T1000 (cell line): ENCODE data around the gene ASCC2.

Experiments
- DNase-seq: peaks from one replicate; lab custom pipeline; 2025; ENCODE audit warnings: mixed read lengths; lab: John Stamatoyannopoulos, UW

The ASCC2 gene

GRCh38 chr22:29753808-29754657 is 84.0 kb downstream of the ASCC2 start:
- no peak for DNase-seq

- DNase-seq = no peak
Observed at GRCh38 chr22:29751669-29752068, 86.4 kb downstream of the ASCC2 start.

GRCh38 chr22:29750559-29751538 is 87.2 kb downstream of the ASCC2 start:
- DNase-seq = no peak

- no peak for DNase-seq
Observed at GRCh38 chr22:29750029-29750428, 88.0 kb downstream of the ASCC2 start.

- DNase-seq = no peak
Observed at GRCh38 chr22:29748248-29748893, 89.7 kb downstream of the ASCC2 start.

GRCh38 chr22:29747832-29748231 is 90.2 kb downstream of the ASCC2 start:
- DNase-seq = no peak

- no peak for DNase-seq
Observed at GRCh38 chr22:29744902-29745301, 93.2 kb downstream of the ASCC2 start.

GRCh38 chr22:29742326-29742725 is 95.7 kb downstream of the ASCC2 start:
- no peak for DNase-seq

GRCh38 chr22:29741926-29742325 is 96.1 kb downstream of the ASCC2 start:
- no peak for DNase-seq

GRCh38 chr22:29740216-29740615 is 97.9 kb downstream of the ASCC2 start:
- DNase-seq = no peak

- no peak for DNase-seq
Observed at GRCh38 chr22:29739346-29739875, 98.7 kb downstream of the ASCC2 start.
